Stimulated activated CD4-positive, alpha-beta T cell treated with anti-CD3 and anti-CD28 coated beads, Interleukin-15, amount 100 ng/mL, for 1 hour (primary cell): ENCODE measurements around the gene ANKRD50.

Experiments used
- DNase-seq, 2 donors: peaks; one replicate each; pipeline ENCODE4 v3.0.0-alpha.2; 2020; ENCODE audit warnings: low read depth in 1 of 2, low spot score in 1 of 2

Gene ANKRD50, protein sequence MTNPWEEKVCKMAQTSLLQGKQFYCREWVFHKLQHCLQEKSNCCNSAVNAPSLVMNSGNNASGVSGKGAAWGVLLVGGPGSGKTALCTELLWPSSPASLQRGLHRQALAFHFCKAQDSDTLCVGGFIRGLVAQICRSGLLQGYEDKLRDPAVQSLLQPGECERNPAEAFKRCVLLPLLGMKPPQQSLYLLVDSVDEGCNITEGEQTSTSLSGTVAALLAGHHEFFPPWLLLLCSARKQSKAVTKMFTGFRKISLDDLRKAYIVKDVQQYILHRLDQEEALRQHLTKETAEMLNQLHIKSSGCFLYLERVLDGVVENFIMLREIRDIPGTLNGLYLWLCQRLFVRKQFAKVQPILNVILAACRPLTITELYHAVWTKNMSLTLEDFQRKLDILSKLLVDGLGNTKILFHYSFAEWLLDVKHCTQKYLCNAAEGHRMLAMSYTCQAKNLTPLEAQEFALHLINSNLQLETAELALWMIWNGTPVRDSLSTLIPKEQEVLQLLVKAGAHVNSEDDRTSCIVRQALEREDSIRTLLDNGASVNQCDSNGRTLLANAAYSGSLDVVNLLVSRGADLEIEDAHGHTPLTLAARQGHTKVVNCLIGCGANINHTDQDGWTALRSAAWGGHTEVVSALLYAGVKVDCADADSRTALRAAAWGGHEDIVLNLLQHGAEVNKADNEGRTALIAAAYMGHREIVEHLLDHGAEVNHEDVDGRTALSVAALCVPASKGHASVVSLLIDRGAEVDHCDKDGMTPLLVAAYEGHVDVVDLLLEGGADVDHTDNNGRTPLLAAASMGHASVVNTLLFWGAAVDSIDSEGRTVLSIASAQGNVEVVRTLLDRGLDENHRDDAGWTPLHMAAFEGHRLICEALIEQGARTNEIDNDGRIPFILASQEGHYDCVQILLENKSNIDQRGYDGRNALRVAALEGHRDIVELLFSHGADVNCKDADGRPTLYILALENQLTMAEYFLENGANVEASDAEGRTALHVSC (N-terminal part only)

DNA sequence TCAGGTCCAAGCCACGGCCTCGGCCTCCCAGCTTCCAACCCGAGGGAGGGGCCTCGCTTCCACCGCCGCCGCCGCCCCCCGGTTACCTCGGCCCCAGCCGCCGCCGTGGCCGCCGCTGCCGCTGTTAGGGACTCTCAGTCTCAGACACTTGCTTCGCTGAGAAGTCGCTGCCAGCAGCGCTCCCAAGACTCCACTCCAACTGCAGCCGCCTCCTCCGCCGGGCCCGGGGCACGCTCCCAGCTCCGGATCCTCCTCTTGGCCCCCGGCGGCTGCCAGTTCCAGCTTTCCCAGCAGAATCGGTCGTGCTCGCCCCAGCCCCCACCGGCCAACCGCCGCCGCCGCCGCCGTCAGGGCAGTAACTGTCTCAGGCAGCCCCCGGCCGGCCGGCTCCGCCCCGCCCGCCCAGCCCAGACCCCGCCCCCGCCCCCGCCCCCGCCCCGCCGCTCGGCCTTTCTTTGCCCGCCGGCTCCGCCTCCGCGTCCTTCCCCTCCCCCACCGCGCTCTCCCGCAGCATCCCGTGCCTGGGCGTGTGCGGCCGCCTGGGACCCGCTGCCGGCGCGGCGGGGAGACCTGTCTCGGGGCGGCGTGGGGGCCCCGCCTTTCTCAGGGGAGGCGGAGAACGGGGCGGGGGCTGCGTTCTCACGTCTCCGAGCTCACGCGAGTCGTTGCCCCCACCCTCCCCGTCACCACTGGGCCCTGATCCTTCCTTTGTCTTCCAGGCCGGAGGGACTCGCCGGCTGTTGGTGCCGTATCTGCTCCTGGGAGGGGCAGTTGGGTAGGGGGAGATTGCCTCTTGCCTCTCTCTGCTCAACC is at the start of gene ANKRD50:
TSS of gene ANKRD50 (minus strand) at position 361 of the 813 bp plus-strand sequence. CDS start 2,221 bp downstream, outside the sequence.
- DNase-seq: peak; percentile 19 to 40

DNA sequence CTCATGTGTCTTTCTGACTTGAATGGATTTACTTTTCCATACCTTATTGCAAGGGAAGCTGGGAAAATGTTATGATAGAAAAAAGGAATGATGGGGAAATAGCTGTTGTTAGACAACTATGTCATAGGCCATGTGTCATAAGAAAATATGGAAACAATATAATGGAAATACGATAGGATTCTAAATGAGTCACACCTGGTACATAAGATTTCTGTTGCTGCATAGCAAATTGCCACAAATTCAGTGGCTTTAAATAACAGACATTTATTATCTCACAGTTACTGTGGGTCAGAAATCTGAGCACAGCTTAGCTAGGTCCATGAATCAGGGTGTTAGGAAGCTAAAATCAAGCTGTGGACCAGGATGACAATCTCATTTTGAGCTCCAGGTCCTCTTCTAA is 44.6 kb upstream of the ANKRD50 start:
- no peak for DNase-seq

DNA sequence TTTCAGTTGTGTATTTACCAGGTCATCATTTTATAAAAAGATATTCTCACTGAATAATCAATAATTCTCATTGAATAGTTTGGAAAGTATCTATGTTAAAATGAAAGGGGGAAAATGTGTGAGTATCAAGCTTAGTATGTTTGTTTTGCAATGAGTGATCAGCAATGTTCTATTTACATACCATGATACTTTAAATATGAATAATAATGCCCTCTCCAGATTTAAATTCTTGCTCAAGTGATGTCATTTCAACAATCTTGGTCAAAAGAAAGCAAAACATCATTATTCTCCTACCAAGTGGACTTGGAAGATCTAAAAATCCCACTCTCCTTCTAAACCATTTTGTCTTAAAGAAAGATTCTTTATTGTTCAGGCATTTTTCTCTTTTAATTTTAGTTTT is 42.1 kb upstream of the ANKRD50 start:
- DNase-seq: no peak

DNA sequence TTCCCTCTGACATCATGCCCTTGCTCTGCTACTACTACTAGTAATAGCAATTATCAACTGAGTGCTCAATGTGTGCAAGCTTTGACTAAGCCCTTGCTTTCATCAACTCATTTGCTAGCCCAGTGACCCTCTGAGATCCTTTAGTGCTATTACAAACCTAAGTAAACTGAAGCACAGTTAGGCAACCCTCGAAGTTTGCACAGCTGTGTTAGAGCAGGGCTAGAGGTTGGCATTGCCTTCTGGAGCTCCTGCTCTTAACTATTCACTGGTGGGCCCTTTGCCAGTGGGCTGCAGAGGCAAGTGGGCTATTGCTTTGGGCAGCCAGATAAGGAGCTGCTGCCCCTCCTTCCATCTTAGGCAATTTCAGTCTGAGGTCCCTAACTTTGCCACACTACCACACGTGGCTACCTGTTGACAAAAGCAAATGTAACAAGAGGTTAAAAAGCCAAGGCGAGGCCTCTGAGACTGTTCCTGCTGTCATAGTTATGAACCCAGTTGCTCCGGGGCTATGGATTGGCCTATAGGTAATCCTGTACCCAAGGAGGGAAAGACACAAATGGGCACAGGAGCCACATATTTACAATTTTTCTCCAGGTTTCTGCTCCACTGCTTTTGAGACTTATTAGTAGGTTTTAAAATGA is 41.5 kb upstream of the ANKRD50 start:
- DNase-seq: no peak

DNA sequence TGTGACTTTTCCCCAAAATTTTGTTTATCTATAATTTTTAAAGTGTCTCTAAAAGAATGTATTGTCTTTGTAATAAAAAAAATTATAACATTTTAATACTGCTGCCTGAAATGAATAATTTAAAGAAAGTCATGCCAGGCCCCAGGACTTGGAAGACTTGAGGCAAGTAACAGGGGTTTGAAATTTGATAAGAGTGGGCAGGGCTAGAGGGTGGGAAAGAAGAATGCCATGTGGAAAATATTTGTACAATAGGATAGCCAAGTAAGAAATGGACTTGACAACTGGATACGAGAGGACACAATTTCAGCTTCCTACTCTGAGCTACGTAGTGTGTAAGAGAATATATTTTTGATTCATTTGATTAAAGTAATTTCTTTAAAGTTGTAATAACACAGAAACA is 36.9 kb upstream of the ANKRD50 start:
- DNase-seq: no peak

DNA sequence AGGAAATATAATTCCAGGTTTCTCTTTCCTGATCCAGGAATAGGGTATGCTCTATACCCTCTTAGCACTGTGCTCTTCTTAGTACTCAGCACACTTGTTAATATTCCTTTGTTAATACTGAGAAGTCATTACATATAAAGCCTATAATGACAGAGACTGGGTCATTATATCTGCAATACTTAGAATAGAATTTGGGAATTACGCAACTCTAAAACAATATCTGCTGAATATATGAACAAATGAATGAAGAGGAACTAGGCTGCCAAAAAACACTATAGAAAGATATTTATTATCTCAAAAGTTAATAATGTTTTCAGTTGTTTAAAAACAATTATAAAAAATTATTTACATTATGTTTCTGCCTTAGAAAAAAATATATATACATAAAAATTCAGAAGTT is 36.4 kb upstream of the ANKRD50 start:
- no peak for DNase-seq

DNA sequence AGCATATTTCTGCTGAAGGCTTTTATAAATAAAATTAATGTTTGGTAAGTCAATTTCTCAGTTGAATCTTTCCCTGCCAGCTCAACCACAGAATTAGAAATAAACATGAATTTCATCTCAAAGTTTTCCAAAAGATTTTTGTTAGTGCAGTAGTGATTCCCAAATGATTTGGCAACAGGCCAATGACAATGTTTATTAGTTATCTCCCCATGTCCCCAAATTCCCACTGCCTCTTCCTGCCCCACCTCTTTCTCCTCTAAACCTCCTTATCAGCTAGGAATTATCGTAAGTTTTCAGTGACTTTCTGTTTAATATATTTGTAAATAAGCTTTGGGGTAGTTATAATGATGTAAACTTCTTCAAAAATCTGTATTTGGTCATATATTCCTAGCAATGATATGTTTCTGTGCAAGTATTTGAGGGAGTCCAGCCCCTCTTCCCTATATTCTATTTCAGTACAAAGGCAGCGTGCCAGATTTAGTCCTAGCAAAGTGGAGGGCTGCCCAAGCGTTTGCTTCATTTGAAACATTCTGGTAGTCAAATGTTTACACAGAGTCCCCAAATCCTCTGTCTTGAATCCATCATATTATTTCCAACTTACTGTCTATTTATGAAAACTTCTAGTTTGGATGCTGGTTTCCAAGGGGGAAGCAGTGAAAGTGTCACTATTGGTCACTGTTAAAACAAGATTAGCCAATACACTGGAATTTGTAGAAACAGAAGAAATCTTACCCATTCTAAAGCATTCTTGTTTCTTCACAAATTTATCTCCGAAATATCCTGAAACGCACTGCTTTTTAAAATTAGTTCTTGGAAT is 33.7 kb upstream of the ANKRD50 start:
- no peak for DNase-seq

DNA sequence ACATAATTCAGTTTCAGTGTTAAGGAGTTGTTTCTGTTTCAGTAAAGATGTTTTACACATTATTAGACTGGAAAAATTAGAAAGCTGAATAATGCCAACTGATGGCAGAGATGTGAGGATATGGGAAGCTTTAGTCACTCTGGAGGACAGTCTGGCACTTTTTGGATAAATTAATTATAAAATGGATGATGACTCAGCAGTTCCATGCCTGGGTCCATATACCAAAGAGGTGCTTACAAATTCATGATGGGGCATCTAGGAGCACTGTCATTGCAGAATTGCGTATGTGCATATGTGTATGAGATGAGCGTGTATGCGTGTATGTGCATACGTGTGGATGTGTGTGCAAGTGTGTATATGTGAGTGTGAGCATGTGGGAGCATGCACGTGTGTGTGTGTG is 31.2 kb upstream of the ANKRD50 start:
- DNase-seq: no peak

DNA sequence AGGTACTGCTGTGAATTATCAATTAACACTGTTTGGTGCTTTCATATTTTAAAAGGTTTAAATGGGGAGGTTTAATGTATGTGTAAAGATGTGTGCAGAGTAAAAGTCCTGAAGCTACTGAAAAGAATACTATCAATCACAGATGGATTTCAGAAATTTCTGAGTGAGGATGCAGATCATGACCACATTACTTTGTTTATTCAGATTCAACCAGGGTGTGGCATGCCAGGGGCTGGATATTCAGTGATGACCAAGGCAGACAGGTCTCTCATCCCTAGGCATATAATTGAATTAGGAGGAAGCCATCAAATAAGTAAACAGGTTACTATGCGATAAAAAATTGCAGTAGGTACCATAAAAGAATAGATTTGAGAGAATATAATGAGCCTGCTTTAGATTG is 28.0 kb upstream of the ANKRD50 start:
- DNase-seq: no peak

DNA sequence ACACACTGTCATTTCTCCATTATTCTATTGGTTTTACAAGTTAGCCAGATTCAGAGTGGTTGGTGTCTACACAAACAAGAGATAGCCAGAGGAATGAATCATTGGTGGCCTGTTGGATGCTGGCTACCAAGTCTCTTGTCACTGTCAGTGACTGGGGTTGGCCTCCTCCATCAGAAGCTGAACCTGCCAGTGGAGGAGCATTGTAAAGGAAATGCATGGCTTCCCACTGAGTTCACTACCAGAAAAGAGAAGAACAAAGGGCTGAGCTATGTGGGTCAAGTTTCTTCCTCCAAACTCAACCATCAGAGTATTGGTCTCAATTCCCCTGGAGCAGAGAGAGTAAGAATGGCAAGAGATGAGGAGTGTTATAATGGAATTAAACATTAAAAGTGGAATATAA is 26.5 kb upstream of the ANKRD50 start:
- no peak for DNase-seq

DNA sequence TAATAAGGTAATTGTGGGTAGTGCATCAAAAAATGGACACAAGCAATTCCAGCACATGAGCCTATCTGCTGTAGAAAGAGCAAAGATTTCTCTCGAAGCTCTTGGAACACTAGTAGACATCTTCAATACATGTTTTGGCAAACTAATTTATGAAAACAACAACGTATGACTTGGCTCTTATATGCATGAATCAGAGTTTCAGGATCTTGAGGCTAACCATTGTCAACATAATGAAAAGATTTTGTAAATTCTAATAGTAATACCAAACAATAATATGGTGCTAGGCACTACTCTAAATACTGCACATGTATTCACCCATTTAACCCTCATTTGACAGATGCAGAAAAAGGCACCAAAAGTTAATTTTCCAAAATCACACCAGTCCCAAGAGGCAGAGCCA is 25.1 kb upstream of the ANKRD50 start:
- no peak for DNase-seq

DNA sequence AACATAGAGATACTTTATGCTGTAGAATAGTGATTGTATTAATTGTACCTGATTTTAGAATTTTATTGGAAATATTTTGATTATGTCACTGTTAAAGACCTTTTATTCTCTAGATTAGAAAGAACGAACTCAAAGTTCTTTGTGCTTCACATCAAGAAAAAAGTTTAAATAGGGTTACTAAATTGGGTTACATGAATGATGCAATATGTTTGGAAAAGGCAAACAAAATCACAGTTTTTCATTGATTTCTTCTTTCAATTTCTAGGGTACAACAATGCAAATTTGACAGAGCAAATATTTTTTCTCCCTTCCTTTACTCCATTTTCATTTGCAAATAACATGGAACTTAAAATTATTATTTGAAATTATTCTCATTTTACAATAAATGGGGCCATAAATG is 24.0 kb upstream of the ANKRD50 start:
- DNase-seq: no peak

DNA sequence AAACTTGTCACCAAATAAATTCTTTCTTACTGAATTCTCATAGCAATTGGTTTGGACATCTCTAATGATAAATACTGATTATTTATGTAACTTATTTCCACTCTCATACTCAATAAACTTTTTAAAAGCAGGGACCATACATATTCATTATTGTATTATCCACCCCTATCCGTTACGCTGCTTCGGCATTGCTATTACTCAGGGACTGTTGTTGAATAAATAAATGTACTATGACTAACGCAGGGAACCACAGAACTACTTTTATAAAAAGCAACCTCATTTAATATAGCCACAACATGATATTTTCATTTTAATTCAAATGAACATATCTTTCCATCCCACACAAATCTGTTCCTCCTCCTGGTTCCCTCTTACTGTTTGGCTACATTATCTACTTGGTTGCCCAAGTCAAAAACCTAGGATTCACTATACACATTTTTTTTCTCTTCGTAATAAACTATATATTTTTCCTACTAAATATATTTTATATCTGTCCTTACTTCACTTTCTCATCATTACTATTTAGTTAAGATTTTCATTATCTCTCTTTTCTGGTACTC is 14.9 kb upstream of the ANKRD50 start:
- no peak for DNase-seq

DNA sequence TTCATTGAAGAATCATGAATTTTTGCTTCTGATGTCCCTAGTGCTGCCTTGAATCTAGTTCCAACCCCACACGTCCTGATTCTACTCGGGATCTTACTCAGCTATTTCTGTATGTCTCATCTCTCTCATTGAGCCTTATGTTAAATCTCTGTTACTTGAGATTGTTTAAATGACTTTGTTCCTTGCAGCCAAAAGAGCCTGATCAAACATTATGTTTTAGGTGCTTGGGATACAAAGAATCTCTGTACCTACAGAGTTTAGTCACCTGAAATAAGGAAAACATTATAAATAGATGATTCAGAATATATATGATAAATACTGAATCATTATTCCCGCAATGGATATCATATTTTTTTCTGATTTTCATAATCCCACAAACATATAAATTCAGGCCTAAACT is 13.7 kb upstream of the ANKRD50 start:
- DNase-seq: no peak

DNA sequence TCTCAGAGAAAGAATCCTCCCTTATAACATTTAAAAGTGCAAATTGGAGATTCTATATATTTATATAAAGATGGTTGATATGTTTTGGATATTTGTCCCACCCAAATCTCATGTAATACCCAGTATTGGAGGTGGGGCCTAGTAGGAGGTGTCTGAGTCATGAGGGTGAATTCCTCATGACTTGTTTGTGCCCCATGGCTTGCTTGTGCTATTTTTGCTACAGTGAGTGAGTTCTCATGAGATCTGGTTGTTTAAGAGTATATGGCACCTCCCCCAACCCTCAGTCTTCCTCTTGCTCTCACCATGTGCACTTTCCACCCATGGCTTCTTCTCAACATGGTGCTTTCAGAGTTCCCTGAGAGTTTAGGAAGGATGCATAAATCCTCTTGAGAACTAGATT is 9.5 kb upstream of the ANKRD50 start:
- DNase-seq: no peak

DNA sequence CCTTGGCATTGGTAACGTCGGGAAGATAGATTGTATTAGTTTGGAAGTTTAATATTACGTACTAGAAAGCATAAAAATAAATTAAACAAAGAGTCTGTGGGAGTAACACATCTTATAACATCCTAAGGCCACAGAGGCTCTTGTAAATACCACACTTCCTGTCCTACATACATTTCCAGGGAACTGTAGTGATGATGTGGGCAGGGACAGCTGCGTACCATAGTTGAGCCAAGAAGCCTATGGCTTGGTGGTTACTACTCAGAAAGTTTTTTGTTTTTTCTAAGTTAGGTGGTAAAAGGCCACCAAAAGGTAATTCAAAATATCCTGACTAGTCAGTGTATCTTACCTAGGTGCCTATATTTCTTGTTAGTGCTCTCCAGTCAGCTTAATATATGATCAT is 4.6 kb upstream of the ANKRD50 start:
- DNase-seq: no peak

DNA sequence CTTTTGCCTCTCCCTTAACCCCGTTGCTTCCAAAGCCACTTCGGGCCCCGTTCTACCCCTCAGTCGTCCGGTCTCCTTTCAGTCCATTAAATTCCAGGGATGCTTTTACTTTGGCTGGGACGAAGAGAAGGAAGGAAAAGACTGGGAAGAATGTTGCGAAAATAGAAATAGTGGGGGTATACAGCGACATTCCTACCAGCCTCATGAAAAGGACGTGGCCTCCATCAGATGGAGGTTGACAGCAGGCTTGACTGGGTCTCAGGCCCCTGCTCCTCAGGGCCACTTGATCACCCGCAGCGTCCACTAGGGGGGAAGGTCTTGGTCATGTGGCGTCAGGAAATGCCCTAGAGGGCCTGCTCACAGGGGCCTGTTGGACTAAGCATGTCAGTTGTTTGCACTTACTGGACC is 657 bp upstream of the ANKRD50 start:
- no peak for DNase-seq

DNA sequence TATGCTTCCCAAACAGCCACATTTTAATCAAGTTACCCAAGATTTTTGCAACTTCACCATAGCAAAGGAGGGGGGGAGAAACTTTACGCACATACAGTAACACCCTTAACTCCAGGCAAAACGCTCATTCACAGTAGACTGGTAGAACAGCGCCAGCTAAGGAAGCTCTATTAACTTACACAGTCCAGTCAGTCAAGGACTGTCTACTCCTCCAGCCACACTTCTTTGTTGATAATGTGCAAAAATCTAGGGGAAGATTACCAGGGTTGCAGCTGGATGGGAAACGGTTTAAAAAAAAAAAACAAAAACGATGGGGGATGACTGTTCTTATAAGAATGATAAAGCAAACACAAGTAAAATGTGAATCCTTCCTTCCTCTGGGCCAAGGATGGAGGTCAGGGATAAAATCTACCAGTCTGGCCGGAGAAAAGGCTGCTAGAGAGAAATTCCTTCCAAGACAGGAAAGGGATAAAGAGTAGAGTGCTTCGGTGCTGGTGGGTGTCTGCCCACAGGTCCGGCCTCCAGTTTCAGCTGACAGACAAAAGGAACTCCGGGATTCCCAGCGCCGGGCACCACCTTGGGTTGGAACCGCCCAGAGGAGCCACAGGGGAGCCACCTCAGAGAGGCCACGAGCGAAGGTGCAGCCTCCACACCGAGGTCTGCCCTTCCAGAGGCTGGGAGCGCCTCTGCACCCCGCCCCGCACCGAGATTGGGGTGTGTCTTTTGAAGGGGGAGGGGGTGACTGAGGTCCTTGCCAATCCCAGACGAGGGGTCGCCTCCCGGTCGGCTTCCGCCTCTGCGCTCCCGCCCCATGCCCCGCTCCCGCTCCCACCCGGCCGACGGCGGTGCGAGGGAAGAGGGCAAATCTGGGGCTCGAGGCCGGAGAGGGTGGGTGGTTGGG is 811 bp downstream of the ANKRD50 start:
- peak in 1 of 2 donors; percentile 2 for DNase-seq

DNA sequence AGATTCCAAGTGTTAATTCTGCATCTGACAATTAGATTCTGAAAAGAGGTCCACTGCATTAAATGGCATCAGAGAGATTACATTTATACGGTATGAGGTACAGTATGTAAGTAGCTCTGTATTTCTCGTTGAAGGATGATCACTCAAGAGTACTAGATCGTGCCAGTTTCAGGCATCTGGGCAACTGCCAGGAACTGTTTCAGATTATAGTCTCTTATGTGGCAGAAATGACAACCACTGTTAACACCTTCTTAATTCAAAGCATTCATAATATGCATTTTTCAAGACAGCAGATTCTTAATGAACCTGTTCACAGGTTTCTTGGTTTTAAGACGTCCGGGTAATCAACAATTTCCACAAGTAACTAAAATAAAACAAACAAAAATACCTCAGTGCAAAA is 1.6 kb downstream of the ANKRD50 start:
- no peak for DNase-seq
